Measurements from ENCODE around the gene MLXIP.

The MLXIP gene

DNA sequence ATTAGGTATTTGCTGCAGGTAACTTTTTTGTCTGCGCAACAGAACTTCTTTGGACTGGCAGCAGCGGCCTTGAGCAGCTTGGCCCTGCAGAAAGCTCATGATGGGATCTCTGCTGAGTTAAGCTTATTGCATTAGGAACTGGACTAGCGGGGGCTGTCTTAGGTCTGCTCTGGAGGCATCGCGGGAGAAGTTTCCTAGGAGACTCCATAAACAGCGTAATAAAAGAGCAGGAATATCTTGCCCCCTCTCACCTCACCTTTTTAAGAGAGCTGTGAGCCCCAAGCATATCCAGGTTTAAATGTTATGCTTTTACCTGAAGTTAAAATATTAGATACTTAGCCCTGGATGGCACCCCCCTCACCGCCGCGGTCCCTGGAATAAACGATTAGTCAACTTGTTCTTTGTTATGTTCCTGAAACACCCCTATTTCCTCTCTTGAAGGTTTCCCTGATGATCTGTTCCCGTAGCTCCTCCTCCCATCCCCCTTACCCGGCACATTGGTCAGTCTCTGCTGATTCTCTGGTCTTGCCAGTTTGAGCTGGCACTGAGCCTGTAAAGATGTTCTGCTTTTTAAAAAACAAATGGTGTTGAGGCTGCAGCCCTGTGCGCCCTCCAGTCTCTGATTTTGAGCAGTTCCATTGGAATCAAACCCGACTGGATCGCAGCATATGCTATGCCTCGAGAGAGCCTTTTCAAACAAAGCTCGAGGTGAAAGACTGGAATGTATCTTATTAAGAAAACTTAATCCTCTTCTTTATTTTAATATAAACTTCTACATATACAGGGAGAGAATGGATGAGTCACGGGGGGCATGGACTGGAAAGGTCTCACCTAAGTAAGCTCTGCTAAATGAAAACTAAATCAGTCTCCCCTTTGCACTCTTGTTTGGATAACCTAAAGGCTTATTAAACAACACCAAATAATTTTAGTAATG is 1.9 kb downstream of the MLXIP start:
- no peak for DNase-seq

DNA sequence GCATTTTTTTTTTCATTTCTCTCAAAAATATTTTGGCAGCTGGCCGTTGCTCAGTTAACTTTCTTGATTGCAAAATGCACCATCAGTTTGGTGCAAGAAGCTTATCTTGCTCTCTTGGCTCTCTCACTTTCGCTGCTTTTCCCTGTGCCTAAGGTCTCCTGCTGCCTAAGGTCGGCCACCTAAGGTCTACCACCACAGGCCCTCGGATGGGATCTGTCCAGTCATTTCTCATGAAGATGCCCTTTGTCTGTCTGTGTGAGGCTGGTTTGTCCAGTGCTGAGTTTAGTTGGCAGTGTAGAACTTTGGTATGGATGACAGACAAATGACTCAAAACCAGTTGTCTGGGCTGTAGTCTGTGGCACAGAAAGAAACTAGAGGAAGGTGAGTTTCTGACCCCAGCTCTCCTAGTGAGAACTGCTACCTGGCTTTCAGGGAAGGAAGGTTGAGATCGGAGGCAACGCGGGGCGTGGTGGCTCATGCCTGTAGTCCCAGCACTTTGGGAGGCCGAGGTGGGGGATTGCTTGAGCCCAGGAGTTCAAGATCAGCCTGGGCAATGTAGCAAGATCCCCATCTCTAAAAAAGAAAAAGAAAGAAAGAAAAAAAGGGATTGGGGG is 2.6 kb downstream of the MLXIP start:
- DNase-seq: no peak

DNA sequence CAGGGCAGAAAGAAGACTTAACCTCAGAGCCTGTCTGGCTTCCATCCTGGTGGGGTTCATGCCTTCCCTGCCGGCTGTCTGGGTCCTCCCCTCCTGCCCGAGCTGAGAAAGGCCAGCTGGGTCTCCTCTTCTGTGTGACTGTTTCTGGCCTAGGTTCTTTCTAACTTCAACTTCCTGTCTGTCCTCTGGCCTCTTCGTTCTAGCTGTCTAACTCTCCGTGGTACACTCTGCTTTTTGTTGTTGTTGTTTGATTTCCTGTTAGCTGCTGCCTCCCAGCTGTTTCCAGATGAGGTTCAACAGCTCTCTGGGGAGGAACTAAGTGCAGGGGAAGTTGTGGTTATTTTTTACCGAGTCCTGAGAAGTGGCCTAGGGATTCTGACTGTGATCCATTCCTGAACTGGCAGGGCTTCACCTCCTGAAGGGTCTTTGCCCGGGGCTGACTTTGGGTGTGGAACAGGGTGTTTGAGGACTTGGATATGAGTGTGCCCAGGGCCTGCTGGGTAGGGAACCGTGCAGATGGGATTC is 3.2 kb downstream of the MLXIP start:
- DNase-seq: peak; percentile 63

DNA sequence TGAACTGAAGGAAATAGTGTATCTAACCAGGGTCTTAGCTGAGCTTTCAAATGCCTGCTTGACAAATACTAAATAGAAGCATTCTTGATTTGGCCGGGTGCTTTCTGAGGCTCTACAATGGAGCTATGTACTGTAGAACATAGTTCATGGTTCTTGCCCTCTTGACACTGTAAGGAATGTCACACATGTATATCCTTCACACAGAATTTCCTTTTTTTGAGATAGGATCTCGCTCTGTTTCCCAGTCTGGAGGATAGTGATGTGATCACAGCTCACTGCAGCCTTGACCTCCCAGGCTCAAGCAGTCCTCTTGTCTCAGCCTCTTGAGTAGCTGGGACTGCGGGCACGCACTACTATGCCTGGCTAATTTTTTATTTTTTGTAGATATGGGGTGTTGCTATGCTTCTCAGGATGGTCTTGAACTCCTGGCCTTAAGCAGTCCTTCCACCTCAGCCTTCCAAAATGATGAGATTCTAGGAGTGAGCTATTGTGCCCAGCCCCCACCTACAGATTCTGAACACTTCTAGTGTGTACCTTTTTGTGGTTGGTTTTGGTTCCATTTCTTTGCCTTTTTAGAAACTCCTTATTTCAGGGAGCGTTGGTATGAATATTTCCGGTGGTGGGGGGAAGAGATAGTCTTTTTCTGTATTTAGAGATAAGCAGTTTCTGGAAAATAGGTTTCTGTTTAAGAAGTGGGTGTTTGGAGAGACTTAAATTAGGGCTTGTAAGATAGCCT is 4.2 kb downstream of the MLXIP start:
- DNase-seq: no peak

DNA sequence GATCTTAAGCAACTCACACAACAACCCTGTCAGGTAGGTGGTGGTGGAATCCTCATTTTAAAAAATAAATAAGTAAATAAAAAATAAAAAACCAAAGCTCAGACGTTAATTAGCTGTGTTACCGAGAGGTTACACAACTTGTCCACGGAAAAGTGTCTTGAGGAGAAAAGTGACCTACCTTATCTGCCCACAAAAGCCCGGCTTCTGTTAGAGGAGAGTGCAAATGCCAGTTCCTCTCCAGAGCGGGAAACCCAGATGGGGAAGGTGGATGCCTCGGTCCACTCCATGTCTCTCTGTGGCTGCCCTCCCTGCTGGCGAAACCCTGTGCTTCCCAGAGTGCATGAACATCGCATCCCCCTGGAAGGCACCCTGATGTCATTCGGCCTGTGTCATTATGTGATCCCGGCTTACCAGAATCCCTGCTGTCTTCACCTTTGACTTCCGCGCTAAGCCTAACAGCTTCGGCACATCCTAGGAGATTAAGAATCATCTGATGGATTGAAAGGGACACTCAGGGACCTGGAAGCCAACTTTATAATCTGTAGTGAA is 6.4 kb downstream of the MLXIP start:
- DNase-seq: no peak

DNA sequence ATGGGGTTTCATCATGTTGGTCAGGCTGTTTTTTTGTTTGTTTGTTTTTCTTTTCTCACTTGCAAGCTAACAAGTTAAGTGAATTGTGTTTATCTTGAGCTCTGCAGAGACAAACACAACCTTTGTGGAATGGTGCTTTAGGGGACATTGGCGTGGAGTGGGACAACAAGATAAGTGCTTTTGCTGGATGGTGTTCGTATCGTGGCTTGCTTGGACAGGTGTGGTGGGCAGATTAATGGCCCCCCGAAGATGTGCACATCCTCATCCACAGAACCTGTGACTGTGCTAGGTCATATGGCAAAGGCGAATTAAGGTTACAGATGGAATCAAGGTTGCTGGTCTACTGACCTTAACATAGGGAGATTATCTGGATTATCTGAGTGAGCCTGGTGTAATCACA is 7.0 kb downstream of the MLXIP start:
- DNase-seq: no peak

DNA sequence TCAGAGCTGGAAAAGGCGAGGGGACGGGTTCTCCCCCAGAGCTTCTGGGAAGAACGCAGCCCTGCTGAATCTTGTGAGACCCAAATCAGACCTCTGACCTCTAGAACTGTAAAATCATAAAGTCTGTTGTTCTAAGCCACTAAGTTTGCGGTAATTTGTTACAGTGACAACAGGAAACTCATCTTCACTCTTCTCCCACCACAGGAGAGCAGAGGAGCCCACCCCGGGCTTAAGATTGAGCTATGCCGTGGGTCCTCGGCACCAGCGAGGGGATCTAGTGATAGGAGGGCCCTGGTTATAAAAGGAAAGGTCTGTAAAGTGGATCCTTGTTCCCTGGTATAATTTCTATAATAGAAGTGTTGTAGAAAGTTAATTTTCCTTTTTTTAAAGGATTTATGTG is 7.6 kb downstream of the MLXIP start:
- DNase-seq: no peak

DNA sequence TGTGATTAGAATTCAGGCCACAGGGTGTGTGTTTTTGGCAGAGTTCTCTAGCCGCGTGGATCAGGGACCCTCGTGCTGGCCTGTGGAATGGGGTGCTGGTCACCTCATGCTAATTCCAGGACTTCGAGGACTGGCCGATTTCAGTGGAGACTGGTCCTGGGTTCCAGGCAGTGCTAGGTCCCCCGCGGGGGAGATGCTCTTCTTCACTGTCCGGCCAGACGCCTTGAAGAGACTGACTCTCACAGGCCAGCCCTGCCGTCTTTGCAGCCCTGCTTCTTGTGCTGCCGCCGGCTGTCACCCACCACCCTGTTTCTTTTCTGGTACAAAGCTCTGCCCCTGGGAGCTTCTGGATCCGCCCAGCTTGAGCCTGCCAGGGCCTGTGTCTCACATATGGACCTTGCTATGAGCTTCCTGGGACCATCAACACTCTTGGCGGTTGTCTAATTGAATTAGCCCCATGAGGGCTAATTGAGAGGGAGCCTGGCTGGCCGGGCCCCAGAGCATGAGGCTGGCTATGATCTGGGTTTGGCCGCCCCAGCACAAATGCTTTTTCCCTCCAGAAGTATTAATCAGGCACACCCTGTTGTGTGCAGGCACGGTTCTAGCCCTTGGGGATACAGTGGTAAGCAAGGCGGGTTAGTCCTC is 8.2 kb downstream of the MLXIP start:
- DNase-seq: no peak

DNA sequence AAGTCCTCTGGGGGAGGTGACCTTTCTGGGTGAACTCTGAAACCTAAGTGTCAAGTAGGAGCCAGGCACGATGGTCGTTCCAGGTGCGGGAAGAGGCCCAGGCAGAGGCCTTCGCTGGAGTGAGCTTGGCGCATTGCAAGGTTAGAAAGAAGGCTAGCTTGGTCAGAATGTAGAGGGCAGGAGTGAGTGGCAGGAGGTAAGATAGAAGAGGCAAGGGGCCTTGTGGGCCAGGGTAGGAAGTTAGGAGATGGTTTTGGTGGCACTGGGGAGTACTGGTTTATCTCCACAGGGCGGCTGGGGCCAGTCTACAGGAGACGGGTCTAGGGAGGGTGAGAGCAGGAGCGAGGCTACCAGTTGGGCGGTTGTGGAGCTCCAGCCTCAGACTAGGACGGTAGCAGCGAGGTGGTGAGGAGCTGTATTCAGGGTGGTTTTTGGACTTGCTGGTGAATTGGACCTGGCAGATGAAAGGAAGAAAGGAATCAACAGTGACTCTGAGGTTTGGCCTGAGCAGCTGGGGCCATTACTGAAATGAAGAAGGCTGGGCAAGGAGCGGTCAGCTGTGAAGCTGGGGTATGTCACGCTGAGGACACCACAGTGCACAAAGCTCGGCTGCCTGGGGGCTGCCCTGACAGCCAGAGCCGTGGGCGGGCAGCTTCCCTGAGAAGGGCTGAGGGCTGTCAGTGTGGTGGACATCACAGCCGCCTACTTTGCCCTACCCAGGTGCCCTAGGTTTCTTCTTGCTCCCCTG is 9.0 kb downstream of the MLXIP start:
- no peak for DNase-seq

DNA sequence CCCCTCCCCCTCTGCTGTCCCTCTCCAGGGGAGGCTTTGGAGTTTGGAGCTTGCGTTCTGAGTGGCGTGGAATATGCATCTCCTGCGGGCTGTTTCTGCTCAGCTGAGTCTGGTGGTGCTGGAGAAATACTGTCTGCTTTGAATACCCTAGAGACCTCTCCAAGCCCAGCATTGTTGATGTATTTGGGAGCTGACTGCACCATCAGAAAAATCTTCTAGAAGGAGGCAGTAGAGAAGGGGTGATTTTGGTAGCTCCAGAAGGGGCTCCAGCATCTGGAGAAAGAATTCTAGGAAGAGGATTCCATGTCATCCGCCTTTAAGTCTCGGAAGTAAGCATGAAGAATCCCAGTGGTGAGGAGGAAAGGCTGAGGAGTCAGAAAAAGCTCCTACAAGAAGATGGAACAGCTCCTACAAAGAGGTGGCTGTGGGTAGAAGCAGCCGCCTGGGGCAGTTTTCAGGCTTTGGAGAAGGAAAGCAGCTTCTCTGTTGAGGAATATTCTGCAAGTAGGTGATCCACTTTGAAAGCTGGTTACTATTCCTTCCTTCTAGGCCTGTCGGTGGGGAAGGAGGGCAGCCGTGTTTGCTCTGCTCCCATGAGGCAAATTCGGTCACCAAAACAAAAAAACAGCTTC is 9.7 kb downstream of the MLXIP start:
- no peak for DNase-seq

DNA sequence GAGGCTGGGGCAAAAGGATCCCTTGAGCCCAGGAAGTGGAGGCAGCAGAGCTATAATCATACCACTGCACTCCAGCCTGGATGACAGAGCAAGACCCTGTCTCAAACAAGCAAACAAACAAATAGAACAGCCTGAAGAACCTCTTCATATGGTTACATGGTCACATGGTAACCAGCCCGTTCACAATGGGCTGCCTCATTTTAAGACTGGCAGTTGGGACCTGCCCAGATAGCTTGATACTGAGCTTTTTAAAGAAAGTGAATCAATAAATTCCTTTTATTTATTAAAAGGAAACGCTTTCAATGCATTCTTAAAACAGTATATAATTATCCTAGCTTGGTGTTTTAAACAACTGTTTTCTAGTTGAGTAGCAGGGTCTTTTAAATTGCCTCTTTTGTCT is 10.5 kb downstream of the MLXIP start:
- DNase-seq: no peak

DNA sequence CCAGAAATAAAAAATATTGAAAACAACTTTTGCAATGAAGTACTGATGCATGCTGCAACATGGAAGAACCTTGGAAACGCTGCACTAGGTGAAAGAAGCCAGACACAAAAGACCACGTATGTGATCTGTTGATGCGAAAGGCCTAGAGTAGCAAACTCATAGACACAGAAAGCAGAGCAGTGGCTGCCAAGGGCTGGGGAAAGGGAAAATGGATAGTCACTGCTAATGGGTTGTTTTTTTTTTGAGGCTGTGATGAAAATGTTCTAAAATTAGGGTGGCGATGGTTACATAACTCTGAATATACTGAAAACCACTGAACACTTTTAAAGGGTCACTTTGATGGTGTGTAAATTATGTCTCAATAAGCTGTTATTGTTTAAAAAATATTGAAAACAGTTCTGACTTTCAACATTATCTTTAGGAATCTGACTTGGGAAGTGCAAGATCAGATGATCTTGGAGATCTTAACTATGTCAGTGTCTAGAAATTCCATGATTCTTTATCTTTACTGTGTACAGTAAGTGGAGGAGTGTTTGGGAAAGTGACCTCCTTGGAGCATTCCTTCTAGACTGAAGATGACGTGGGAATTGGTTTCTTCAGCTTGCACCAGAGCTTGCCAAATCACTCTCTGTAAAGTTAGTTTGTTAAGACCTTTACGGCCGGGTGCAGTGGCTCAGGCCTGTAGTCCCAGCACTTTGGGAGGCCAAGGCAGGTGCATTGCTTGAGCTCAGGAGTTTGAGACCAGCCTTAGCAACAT is 12.4 kb downstream of the MLXIP start:
- DNase-seq: no peak

DNA sequence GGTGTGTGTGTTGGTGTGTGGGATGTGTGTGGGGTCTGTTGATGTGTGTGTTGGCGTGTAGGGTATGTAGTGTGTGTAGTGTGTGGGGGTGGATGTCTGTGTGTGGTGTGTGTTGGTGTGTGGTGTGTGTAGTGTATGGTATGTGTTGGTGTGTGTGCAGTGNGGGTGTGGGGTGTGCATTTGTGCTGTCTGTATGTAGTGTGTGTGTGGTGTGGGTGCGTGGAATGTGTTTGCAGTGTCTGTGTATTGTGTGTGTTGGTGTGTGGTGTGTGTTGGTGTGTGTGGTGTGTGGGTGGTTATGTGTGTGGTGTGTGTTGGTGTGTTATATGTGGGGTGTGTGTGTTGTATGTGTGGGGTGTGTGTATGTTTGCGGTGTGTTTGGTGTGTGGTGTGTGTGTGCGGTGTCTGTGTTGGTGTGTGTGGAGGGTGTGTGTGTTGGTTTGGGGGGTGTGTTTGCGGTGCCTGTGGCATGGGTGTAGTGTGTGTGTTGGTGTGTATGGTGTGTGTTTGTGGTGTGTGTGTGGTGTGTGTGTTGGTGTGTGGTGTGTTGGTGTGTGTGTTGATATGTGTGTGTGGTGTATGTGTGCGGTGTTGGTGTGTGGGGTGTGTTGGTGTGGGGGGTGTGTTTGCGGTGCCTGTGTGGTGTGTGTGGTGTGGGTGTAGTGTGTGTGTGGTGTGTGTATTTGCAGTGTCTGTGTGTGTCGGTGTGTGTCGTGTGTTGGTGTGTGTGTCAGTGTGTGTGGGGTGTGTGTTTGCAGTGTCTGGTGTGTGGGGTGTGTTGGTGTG is 14.7 kb downstream of the MLXIP start:
- no peak for DNase-seq

DNA sequence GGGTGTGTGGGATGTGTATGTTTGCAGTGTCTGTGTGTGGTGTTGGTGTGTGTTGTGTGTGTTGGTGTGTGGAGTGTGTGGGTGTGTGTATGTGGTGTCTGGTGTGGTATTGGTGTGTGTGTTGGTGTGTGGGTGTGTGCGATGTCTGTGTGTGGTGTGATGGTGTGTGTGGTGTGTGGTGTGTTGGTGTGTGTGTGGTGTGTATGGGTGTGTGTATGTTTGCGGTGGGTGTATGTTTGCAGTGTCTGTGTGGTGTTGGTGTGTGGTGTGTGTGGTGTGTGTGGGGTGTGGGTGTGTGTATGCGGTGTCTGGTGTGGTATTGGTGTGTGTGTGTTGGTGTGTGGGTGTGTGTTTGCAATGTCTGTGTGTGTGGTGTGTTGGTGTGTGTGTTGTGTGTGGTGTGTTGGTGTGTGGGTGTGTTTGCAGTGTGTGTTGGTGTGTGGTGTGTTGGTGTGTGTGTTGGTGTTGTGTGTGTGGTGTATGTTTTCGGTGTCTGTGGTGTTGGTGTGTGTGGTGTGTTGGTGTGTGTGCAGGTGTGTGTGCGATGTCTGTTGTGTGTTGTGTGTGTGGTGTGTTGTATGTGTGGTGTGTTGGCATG is 15.7 kb downstream of the MLXIP start:
- no peak for DNase-seq

DNA sequence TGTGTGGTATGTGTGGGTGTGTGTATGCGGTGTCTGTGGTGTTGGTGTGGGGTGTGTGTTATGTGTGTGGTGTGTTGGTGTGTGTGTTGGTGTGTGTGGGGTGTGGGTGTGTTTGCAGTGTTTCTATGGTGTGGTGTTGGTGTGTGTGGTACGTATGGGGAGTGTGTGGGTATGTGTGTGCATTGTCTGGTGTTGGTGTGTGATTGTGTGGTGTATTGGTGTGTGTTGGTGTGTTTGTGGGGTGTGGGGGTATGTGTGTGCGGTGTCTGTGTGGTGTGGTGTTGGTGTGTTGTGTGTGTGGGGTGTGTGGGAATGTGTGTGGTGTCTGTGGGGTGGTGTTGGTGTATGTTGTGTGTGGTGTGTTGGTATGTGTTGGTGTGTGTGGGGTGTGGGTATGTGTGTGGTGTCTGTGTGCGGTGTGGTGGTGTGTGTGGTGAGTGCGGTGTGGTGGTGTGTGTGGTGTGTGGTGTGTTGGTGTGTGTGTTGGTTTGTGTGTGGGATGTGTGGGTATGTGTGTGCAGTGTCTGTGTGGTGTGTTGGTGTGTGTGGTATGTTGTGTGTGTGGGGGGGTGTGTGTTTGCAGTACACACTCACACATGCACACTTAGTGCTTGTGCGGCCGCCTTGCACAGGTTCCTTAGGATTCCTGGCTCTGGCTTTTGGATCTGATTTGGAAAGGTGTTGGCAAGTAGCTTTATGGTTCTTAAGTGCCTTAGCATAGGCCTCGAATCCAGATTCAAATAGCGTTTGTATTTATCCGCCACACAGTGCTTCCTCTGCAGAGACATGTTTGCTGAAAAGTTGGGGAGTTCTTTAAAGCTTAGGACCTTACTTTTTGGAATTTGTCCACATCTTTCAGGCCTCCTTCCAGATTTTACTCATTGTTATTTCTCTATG is 16.4 kb downstream of the MLXIP start:
- DNase-seq: no peak

DNA sequence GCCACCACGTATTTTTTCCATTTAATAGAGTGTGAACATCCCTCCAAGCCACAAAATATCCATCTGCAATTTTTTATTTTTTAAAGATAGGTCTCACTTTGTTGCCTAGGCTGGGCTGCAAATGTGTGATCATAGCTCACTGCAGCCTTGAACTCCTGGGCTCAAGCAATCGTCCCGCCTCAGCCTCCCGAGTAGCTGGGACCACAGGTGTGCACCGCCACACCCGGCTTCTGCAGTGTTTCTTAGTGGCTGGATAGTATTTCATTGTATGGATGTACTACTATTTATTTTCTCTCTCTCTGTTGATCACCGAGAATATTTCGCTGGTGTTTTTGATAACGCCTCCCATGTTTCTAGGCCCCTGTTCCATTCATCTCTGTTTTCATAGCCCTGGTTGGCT is 17.5 kb downstream of the MLXIP start:
- DNase-seq: no peak

DNA sequence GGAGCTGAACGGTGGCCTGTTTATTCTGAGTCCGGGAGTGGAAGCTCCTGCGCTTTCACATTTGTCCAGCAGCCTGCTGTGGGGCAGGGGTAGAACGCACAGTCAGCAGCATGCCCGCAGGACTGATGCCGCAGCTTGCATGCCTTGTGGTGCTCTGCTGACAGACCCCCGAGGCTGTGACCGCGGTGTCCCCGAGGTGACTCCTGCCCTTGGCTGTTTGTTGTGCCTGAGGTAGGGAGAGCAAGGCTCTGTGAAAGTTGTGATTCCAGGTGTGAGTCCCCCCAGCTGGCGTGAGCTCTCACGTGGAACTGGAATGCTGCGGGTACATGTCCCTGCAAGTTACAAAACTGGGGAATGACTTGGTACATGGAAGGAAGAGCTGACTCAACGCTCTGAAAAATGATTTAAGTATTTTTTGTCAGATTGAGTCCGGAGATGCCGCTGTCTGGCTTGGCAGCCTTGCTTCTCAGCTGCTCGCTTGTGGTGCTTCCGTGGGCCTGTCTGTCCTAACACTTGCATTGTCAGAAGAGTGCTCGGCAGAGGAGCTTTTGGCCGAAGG is 18.1 kb downstream of the MLXIP start:
- no peak for DNase-seq

DNA sequence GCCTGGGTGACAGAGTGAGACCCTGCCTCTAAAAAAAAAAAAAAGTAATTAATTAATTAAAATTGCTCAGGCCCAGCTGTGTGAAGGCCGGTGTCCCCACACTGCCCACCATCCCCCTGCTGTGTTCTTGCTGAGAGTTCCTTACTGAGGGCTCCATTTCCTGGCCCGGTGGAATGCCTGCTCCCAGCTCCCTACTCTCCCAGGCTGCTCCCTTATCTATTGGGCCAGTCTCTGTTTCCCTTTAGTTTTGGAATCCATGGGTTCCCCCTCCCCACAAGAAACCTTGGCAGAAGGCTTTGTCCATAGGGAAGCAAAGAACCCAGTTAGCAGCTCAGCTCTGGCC is 19.0 kb downstream of the MLXIP start:
- DNase-seq: no peak

Data from CD4-positive, alpha-beta T cell treated with Interleukin-4 for 4 hours (primary cell).